Measurements from ENCODE around the gene LMBR1L. TPM values are rescaled to one million over a fixed set of nuclear protein-coding genes. Genes with fewer than 3 reads are reported as not detected.
A peak's percentile ranks its signal among the peaks of the same experiment; 100 is the strongest.

The LMBR1L gene
- total and polyA plus RNA-seq, 2 of the 13 experiments (the other 11 are each of a cell fraction or from before 2014, with no cell fraction given): 12.2 to 65.9 TPM

DNA sequence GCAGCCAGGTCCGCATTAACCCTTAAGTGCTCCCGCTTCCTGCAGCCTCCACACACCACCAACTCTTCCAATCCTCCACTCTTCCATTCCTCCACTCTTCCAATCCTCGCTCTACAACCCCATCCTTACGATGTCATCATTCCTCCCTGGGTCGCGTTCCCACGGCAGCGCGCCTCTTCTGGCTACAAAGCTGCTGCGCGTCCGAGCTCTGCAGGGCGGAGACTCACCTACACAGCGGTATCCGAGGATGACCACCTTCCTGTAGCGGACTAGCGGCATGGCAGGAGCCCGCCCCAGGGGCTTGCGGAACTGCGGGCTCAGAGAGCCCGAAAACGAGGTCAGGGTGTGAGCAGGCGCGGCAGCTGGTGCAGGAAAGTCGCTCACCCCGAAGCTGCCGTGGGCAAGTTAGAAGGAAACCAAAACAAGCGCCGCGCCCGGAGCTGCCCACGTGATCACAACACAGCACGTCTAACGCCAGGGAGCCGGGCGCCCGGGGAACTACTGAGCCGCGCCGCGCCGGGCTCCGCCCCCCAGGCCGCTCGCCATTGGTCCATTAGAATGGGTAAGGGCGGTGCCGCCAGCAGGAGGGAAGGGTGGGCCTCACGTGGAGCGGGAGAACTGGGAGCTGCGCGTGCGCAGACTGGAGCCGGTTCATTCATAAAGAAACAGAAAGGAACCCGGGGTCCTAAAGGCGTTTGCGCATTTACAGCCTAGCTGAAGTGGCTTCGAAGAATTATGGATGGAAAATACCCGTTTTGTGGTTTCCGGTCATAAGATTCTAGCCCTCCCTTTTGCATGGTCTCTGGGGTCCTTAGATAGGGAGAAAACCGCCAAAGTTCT is 40.9 kb downstream of the LMBR1L start, which contains the start of gene RHEBL1 (continued):
- TF ChIP-seq SOX13 (IDR thresholded peaks at IDR 0.05) (no peak), SOX13 (CRISPR knock-in tag; conservative IDR thresholded peaks at IDR 0.05 in 1 of 2, IDR thresholded peaks at IDR 0.05 in 1 of 2) (no peak; a peak in 1 of 4 replicates), KLF12 (CRISPR knock-in tag; IDR thresholded peaks at IDR 0.05; ENCODE audit: borderline replicate concordance) (0 out of 2 replicates have a peak, but pooled peaks have one; percentile 43), DPF2 (CRISPR knock-in tag; IDR thresholded peaks at IDR 0.05; ENCODE audit: borderline replicate concordance, low read depth) (no peak), ZNF772 (CRISPR knock-in tag; IDR thresholded peaks at IDR 0.05) (0 out of 2 replicates have a peak, but pooled peaks have one; percentile 21), ZNF281 (CRISPR knock-in tag; IDR thresholded peaks at IDR 0.05; ENCODE audit: borderline replicate concordance) (no peak), ZNF12 (CRISPR knock-in tag; IDR thresholded peaks at IDR 0.05) (no peak), SRSF1 (optimal IDR thresholded peaks at IDR 0.05; ENCODE audit: low read depth, low read length) (no peak), HNF4A (CRISPR knock-in tag; IDR thresholded peaks at IDR 0.05) (no peak), ZNF160 (CRISPR knock-in tag; IDR thresholded peaks at IDR 0.05) (0 out of 2 replicates have a peak, but pooled peaks have one; percentile 27), ASH2L (IDR thresholded peaks at IDR 0.05; ENCODE audit: insufficient read length, low read depth, low read length) (peak; percentile 96), KDM3A (CRISPR knock-in tag; IDR thresholded peaks at IDR 0.05; ENCODE audit: low read depth) (no peak), SMARCC2 (IDR thresholded peaks at IDR 0.05) (no peak), ERF (CRISPR knock-in tag; IDR thresholded peaks at IDR 0.05) (0 out of 2 replicates have a peak, but pooled peaks have one; percentile 68), PTBP1 (IDR thresholded peaks at IDR 0.05; ENCODE audit: low read depth, low read length, poor library complexity, severe bottlenecking) (no peak), ZNF121 (CRISPR knock-in tag; IDR thresholded peaks at IDR 0.05) (no peak), ZNF207 (IDR thresholded peaks at IDR 0.05; ENCODE audit: borderline replicate concordance) (no peak), ZNF775 (CRISPR knock-in tag; IDR thresholded peaks at IDR 0.05; ENCODE audit: borderline replicate concordance) (no peak), HOMEZ (CRISPR knock-in tag; IDR thresholded peaks at IDR 0.05; ENCODE audit: low read depth) (no peak; the same call in 1 of the 2 replicates), TOPORS (CRISPR knock-in tag; IDR thresholded peaks at IDR 0.05) (no peak), CBX5 (CRISPR knock-in tag; IDR thresholded peaks at IDR 0.05; ENCODE audit: borderline replicate concordance) (peak; percentile 62; the same call in 1 of the 2 replicates), PHF21A (CRISPR knock-in tag; IDR thresholded peaks at IDR 0.05) (peak; percentile 77), ELF3 (CRISPR knock-in tag; IDR thresholded peaks at IDR 0.05) (peak; percentile 51; the same call in 1 of the 2 replicates)
- TF ChIP-seq, protein P1, sequence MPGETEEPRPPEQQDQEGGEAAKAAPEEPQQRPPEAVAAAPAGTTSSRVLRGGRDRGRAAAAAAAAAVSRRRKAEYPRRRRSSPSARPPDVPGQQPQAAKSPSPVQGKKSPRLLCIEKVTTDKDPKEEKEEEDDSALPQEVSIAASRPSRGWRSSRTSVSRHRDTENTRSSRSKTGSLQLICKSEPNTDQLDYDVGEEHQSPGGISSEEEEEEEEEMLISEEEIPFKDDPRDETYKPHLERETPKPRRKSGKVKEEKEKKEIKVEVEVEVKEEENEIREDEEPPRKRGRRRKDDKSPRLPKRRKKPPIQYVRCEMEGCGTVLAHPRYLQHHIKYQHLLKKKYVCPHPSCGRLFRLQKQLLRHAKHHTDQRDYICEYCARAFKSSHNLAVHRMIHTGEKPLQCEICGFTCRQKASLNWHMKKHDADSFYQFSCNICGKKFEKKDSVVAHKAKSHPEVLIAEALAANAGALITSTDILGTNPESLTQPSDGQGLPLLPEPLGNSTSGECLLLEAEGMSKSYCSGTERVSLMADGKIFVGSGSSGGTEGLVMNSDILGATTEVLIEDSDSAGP (CRISPR knock-in tag; IDR thresholded peaks at IDR 0.05; ENCODE audit: borderline replicate concordance): peak; percentile 76; the same call in 1 of the 2 replicates
